Neural crest cell (in vitro differentiated cells): ENCODE data around the gene UTP11. TPM values are rescaled to one million over a fixed set of nuclear protein-coding genes. Genes with fewer than 3 reads are reported as not detected.

Experiments used
- DNase-seq: peaks from one replicate; pipeline ENCODE4 v3.0.0; 2021; ENCODE audit warnings: low read depth, mixed read lengths, low spot score
- H3K27ac Mint-ChIP-seq: one replicate; pipeline ENCODE4 v1.8.0; 2021; ENCODE audit warnings: mild to moderate bottlenecking, mixed read lengths; ENCODE audit not compliant: unreplicated experiment
- H3K27me3 Mint-ChIP-seq: 2 replicates; pipeline ENCODE4 v1.8.0; 2021; ENCODE audit warnings: low read depth, mild to moderate bottlenecking, mixed read lengths
- H3K36me3 Mint-ChIP-seq: 2 replicates; pipeline ENCODE4 v1.8.0; 2021; ENCODE audit warnings: low read depth, mild to moderate bottlenecking, mixed read lengths
- H3K4me1 Mint-ChIP-seq: 2 replicates; pipeline ENCODE4 v1.8.0; 2021; ENCODE audit warnings: mixed read lengths
- H3K4me3 Mint-ChIP-seq: one replicate; pipeline ENCODE4 v1.8.0; 2021; ENCODE audit warnings: mild to moderate bottlenecking, mixed read lengths
- H3K9me3 Mint-ChIP-seq: 2 replicates; pipeline ENCODE4 v1.8.0; 2021; ENCODE audit warnings: mixed read lengths
- total RNA-seq: library from RNA; stranded (reverse); gene quantifications from 2 replicates; pipeline ENCODE4 v1.2.1, GENCODE V29; 2021
- TF ChIP-seq, protein P1 (sequence below): fragments of 200-600 bp; sonication (generic); conservative IDR thresholded peaks from 2 replicates; pipeline ENCODE4 v1.5.0; 2021; ENCODE audit warnings: antibody characterized with exemption, mild to moderate bottlenecking

Gene UTP11
- total RNA-seq, 1 donor from 2014 or later, result 41.2 TPM

DNA sequence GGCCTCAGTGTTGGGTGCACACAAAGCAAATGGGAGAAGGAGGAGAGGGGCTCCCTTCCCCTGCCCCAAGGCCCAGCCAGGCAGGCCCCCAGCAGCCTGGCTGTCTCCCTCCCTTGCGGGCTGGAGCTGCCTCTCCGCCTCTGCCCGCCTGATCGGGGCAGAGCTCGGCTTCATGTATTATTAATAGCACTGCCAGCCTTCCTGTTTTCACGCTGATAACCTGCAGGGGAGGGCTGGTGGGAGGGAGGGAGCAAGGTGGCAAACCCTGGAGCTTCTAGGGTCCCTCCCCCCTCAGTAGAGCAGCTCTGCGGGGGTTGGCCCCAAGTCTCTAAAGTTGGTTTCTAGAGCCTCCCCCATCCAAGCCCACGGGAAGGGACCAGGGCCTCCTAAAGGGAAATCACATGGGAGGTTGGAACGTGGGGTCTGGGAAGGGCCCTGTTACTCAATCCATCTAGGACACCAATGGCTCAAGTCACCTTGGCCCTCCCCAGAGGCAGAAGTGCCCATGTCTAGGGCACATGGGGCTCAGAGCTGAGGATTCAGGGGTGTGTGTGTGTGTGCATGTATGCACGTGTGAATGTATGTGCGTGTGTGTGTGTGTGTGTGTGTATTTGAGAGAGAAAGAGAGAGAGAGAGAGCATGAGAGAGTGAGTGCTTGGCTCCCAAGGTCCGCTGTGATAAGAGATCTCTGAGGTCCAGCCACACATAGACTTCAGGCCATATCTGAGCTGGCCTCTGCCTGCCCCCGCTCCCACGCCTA lies 55.9 kb downstream of the UTP11 start:
- TF ChIP-seq, protein P1, sequence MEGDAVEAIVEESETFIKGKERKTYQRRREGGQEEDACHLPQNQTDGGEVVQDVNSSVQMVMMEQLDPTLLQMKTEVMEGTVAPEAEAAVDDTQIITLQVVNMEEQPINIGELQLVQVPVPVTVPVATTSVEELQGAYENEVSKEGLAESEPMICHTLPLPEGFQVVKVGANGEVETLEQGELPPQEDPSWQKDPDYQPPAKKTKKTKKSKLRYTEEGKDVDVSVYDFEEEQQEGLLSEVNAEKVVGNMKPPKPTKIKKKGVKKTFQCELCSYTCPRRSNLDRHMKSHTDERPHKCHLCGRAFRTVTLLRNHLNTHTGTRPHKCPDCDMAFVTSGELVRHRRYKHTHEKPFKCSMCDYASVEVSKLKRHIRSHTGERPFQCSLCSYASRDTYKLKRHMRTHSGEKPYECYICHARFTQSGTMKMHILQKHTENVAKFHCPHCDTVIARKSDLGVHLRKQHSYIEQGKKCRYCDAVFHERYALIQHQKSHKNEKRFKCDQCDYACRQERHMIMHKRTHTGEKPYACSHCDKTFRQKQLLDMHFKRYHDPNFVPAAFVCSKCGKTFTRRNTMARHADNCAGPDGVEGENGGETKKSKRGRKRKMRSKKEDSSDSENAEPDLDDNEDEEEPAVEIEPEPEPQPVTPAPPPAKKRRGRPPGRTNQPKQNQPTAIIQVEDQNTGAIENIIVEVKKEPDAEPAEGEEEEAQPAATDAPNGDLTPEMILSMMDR, result no peak
- Mint-ChIP-seq H3K4me1 (peaks cover 50% of the 10 kb centered on the region), H3K4me3 (no peak overlapping the region), H3K36me3 (no peaks in the 10 kb centered on the region), H3K9me3 (no peaks in the 10 kb centered on the region), H3K27me3 (peaks cover 4% of the 10 kb centered on the region), H3K27ac (no peak overlapping the region)
- no peak for DNase-seq

DNA sequence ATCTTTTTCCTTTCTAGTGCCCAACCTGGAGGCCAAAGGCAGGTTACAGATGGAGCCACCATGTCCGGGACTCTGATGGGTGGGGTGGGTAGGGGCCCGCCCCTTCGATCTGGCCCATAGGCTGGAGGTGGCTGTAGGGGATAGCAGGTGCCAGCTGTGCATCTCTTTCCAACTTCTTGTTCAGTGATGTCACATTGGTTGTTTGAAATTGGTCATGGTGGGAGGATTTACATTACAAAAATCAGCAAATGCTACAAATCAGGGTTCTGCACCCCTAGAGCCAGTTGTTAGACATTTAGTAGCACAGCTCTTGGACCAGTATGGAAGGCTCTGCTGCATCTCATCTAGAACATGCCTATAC lies 56.4 kb downstream of the UTP11 start:
- TF ChIP-seq, protein P1, result no peak
- Mint-ChIP-seq H3K4me3 (no peak overlapping the region), H3K27me3 (peaks cover 4% of the 10 kb centered on the region)

DNA sequence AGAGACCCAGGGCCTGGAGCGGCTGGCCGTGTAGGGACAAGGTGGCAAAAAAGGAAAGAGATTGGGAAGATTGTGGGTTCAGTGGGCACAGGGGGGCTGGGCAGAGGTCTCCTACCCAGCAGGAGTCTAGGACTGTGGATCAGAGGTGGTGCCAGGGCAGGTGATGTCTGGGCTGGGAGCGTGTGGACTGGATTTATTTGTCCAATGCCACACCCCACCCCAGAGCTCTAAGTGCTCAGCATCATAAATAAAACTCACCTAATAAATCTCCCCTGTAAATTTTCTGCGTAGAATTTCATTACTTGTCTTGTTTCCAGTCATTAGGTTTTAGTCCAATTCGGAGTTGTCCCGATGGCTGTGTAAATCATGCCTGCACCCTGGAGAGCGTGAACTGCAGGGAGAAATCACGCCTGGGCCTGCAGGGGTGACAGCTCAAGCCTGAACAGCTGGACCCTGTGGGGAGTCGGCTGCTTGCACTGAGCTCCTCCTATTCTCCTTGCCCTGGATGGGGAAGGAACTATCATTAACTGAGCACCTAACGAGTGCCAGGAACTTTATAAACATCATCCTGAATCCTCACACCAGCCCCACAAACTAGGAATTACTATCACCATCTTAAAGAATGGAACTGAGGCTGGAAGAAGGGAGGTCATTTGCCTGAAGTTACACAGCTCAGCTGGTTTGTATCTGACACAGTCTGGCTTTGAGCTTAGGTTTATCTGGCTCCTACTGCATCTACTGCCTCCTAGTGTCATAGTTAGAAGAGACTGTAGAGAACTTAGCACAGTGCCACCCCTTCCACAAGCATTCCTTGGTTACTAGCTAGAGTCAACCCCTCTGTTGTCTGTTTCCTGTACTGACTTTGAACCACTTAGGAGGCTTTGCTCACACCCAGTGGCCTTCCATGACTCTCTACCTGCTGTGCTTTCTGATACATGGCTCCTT lies 59.0 kb downstream of the UTP11 start:
- no peak for DNase-seq
- H3K27ac Mint-ChIP-seq, result no peak overlapping the region

More for the DNA sequence above, 56.4 kb downstream of the UTP11 start:
- H3K9me3 Mint-ChIP-seq, result no peaks in the 10 kb centered on the region
- H3K36me3 Mint-ChIP-seq, result no peaks in the 10 kb centered on the region
- H3K27ac Mint-ChIP-seq, result no peak overlapping the region
- DNase-seq, result no peak
- H3K4me1 Mint-ChIP-seq, result peaks cover 51% of the 10 kb centered on the region

DNA sequence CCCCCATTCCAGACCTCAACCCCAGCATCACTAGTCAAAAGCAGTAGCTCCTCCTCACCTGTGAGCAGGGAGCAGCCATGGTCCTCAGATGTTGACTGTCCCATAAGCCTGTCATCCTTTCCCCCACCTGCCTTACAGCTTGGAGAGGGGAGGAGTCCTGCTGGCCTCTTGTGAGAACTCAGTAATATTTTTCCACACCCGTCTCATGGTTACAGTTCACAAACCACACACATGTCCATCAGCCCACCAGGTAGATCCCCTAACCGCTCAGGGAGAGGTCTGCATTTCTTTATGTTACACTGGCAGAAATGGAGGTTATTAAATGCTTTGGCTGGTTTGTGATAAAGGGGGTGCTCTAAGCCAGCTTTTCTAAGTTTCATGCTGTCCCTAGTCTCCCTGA lies 60.3 kb downstream of the UTP11 start:
- Mint-ChIP-seq H3K4me1 (peaks cover 48% of the 10 kb centered on the region), H3K36me3 (no peaks in the 10 kb centered on the region), H3K27ac (no peak overlapping the region), H3K9me3 (no peaks in the 10 kb centered on the region), H3K27me3 (peaks cover 4% of the 10 kb centered on the region), H3K4me3 (no peak overlapping the region)
- TF ChIP-seq, protein P1, result no peak
- no peak for DNase-seq

More for the DNA sequence above, 59.0 kb downstream of the UTP11 start:
- peaks cover 4% of the 10 kb centered on the region for H3K27me3 Mint-ChIP-seq
- no peak overlapping the region for H3K4me3 Mint-ChIP-seq
- H3K9me3 Mint-ChIP-seq, result no peaks in the 10 kb centered on the region
- no peaks in the 10 kb centered on the region for H3K36me3 Mint-ChIP-seq
- H3K4me1 Mint-ChIP-seq, result peaks cover 49% of the 10 kb centered on the region
- TF ChIP-seq, protein P1, result peak; percentile 38

DNA sequence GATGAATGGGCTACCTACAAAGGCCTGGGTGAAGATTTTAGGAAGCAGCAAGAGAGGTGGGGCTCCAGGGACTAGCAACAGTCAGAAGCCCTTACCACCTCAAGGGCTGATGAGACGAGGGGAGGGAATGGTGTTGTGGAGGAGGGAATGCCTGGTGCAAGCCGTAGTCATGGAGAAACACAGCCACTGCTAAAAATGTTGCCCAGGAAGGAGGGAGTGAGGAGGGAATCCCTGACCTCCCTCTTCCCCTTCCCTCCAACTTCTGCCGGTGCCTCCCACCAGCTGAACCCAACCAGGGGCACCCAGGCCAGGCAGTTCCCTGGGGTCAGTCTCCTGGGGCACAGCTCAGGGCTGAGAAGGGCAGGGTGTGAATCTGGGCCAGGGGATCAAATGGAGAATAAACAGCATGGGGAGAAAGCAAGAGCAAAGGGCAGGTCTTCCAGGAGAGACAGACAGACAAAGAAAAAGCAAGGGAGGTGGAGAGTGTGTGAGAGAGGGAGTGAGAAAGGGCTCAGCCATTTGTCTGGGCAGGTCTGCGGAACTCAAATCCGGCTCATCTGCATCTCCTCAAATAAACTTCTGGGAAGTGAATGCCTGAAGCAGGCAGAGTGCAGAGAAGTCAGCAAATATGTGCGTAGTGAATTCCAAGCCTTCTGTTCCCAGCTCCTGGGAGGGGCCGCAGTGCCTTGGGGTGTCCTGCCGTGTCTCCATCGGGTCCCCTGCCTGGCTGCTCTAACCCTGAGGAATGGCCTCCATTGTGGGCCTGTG lies 61.2 kb downstream of the UTP11 start:
- peak overlapping the region; percentile 52 for H3K27ac Mint-ChIP-seq
- no peak overlapping the region for H3K4me3 Mint-ChIP-seq
- H3K9me3 Mint-ChIP-seq, result no peaks in the 10 kb centered on the region
- peaks cover 43% of the 10 kb centered on the region for H3K4me1 Mint-ChIP-seq
- H3K36me3 Mint-ChIP-seq, result no peaks in the 10 kb centered on the region
- H3K27me3 Mint-ChIP-seq, result peaks cover 4% of the 10 kb centered on the region
- DNase-seq, result no peak
- TF ChIP-seq, protein P1, result no peak
